ENCODE measurements around the gene ADH4. TPM values are rescaled to one million over a fixed set of nuclear protein-coding genes. Genes with fewer than 3 reads are reported as not detected.

The ADH4 gene
- total and polyA plus RNA-seq, 2 of the 4 experiments (the other 2 are of a cell fraction), result not detected

DNA sequence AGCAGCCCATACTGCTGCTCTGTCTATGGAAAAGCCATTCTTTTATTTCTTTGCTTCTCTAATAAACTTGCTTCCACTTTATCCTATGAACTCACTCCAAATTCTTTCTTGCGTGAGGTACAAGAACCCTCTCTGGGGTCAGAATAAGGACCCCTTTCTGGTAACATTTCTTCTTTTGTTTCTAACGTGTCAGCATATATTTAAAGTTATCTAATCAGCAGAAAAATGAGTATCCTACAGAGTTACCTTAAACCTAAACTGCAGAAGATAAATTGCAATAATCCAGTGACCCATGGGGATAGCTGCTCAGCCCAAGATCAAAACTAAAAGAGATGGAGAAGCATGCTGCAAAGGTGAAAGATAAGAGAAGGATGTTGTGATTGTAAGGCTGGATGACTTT, 59.5 kb downstream of the ADH4 start:
- Histone ChIP-seq H3K9me1 (ENCODE audit: insufficient read depth, low read length) (no peaks in the 10 kb centered on the region), H3K4ac (ENCODE audit: low read depth, low read length) (no peak overlapping the region), H2BK15ac (ENCODE audit: low read depth, low read length) (no peak overlapping the region), H4K91ac (ENCODE audit: insufficient read depth, low read depth, low read length) (no peak overlapping the region), H3K14ac (replicated peaks; ENCODE audit: low read depth, low read length) (no peak overlapping the region), H3K36me3 (ENCODE audit: control insufficient read depth, insufficient read depth, low read length) (peaks cover 35% of the 10 kb centered on the region), H3K27me3 (ENCODE audit: control insufficient read depth, insufficient read depth, low read length) (no peaks in the 10 kb centered on the region), H3K9me3 (ENCODE audit: control insufficient read depth, insufficient read depth, low read length) (no peaks in the 10 kb centered on the region), H2BK5ac (ENCODE audit: low read depth, low read length, poor library complexity, severe bottlenecking) (no peak overlapping the region), H2AK9ac (replicated peaks; ENCODE audit: low read depth, low read length, poor library complexity) (no peak overlapping the region), H3K27ac (ENCODE audit: insufficient read depth, low read length) (no peak overlapping the region), H3K9ac (ENCODE audit: low read depth, low read length) (no peak overlapping the region), H3K23ac (ENCODE audit: low read depth, low read length) (no peak overlapping the region), H3K18ac (ENCODE audit: low read depth, low read length) (no peak overlapping the region), H2BK20ac (ENCODE audit: low read depth, low read length) (no peak overlapping the region), H2AFZ (replicated peaks; ENCODE audit: low read length, poor library complexity) (no peak overlapping the region), H4K20me1 (ENCODE audit: insufficient read depth, low read length) (peaks cover 11% of the 10 kb centered on the region; the same call in 1 of the 2 replicates), H2AK5ac (ENCODE audit: low read depth, low read length) (no peak overlapping the region), H3K4me3 (ENCODE audit: insufficient read depth, low read depth, low read length) (no peak overlapping the region), H2BK120ac (ENCODE audit: low read depth, low read length) (no peak overlapping the region), H3K4me1 (ENCODE audit: control insufficient read depth, insufficient read depth, low read length) (no peaks in the 10 kb centered on the region), H3K4me2 (ENCODE audit: low read depth, low read length) (no peak overlapping the region), H3K79me1 (ENCODE audit: low read depth in 1 of 2, low read length in 2 of 2) (peaks cover 25 to 51% of the 10 kb centered on the region in 2 experiments), H4K5ac (ENCODE audit: low read depth, low read length) (no peak overlapping the region), H4K8ac (ENCODE audit: low read depth in 2 of 2, low read length in 2 of 2) (no peak overlapping the region), H3K56ac (ENCODE audit: extremely low read depth, insufficient read depth, low read length) (no peak overlapping the region)
- dilution Hi-C loops (cut with HindIII; ENCODE audit: low sequenced_read_pairs, unreplicated experiment) (no loop called here), in situ Hi-C loops (cut with MboI; ENCODE audit: low sequenced_read_pairs) (no loop called here), intact Hi-C loops (cut with micrococcal nuclease) (loop anchor here (10.0 kb wide), 2 partner anchors 320 to 430 kb away; partner anchors contain the start of gene TSPAN5)
- TF ChIP-seq RAD21 (IDR thresholded peaks at IDR 0.05; ENCODE audit: low read length), result no peak
- peak; percentile 77 for TF ChIP-seq MAFK (IDR thresholded peaks at IDR 0.05; ENCODE audit: low read depth, low read length)
- DNase-seq (no peak), ATAC-seq (ENCODE audit: low read depth) (no peak)
- CTCF ChIA-PET, result interaction anchor here (1.1 kb wide), 1 partner anchor 28 kb away, joined by 4 read pairs; no protein-coding TSS in a partner anchor
- POLR2A ChIA-PET (ENCODE audit: unreplicated experiment), result no interaction called here
- WGBS, 2 experiments (ENCODE audit: extremely low coverage in 2 of 2, insufficient read length in 1 of 2), result no CpG with 5 or more reads among the region's 2 CpGs
- no TSS peak for BruUV-seq (replicated peaks)

Measured in IMR-90 (cell line).